Keratinocyte (primary cell): Measurements from ENCODE around the gene ZCCHC3. TPM values are rescaled to one million over a fixed set of nuclear protein-coding genes. Genes with fewer than 3 reads are reported as not detected.

Experiments
- DNase-seq: peaks from one replicate; pipeline ENCODE4 v3.0.0-alpha.2; 2011; ENCODE audit warnings: low read depth, missing footprints, low spot score
- FAIRE-seq: peaks from 2 replicates; lab custom pipeline; 2011; peaks lifted over from hg19 to GRCh38; lab: Jason Lieb, UNC
- H2AFZ ChIP-seq: 2 replicates; pipeline ENCODE4 v1.6.0; 2012; ENCODE audit warnings: low read length, control low read depth, inconsistent platforms; ENCODE audit not compliant: control insufficient read depth
- H3K27ac ChIP-seq: 2 replicates; pipeline ENCODE4 v1.5.1; 2011; ENCODE audit warnings: low read length; ENCODE audit not compliant: control insufficient read depth, insufficient read depth
- H3K27me3 ChIP-seq: 3 replicates; pipeline ENCODE4 v1.6.0; 2011; ENCODE audit warnings: low read length; ENCODE audit not compliant: control insufficient read depth, insufficient read depth; ENCODE audit errors: extremely low read depth
- H3K36me3 ChIP-seq, 2 experiments: 2 replicates in 1 of 2; 3 replicates in 1 of 2; pipeline ENCODE4 v1.5.1; 2011; ENCODE audit warnings: low read length in 2 of 2, mild to moderate bottlenecking in 1 of 2; ENCODE audit not compliant: control insufficient read depth in 2 of 2, insufficient read depth in 2 of 2; ENCODE audit errors: extremely low read depth in 1 of 2
- H3K4me1 ChIP-seq: 3 replicates; pipeline ENCODE4 v1.5.1; 2011; ENCODE audit warnings: low read length; ENCODE audit not compliant: control insufficient read depth, insufficient read depth; ENCODE audit errors: extremely low read depth
- H3K4me2 ChIP-seq: 3 replicates; pipeline ENCODE4 v1.6.0; 2011; ENCODE audit warnings: low read depth, low read length; ENCODE audit not compliant: control insufficient read depth, insufficient read depth; ENCODE audit errors: extremely low read depth
- H3K4me3 ChIP-seq, 3 experiments: fragments of 200-600 bp in 1 of 3; sonication (generic) in 1 of 3; 2 replicates in 2 of 3; 3 replicates in 1 of 3; pipeline ENCODE4 v1.5.1; 2011 to 2016; ENCODE audit warnings: low read length in 3 of 3, mild to moderate bottlenecking in 3 of 3, control low read depth in 2 of 3, inconsistent platforms in 1 of 3, low read depth in 1 of 3, mixed read lengths in 1 of 3, mixed run types in 1 of 3, moderate library complexity in 1 of 3; ENCODE audit not compliant: control insufficient read depth in 2 of 3, insufficient read depth in 2 of 3; ENCODE audit errors: extremely low read depth in 1 of 3
- H3K79me2 ChIP-seq: 2 replicates; pipeline ENCODE4 v1.6.0; 2012; ENCODE audit warnings: low read length; ENCODE audit not compliant: control insufficient read depth, insufficient read depth
- H3K9ac ChIP-seq: 3 replicates; pipeline ENCODE4 v1.6.0; 2011; ENCODE audit warnings: low read length; ENCODE audit not compliant: control insufficient read depth, insufficient read depth; ENCODE audit errors: extremely low read depth
- H3K9me1 ChIP-seq: 3 replicates; pipeline ENCODE4 v1.6.0; 2011; ENCODE audit warnings: low read length; ENCODE audit not compliant: control insufficient read depth, insufficient read depth; ENCODE audit errors: extremely low read depth
- H3K9me3 ChIP-seq: 2 replicates; pipeline ENCODE4 v1.5.1; 2012; ENCODE audit warnings: low read depth, low read length; ENCODE audit not compliant: control insufficient read depth
- H4K20me1 ChIP-seq: 3 replicates; pipeline ENCODE4 v1.6.0; 2011; ENCODE audit warnings: low read length; ENCODE audit not compliant: control insufficient read depth, insufficient read depth; ENCODE audit errors: extremely low read depth
- CTCF ChIP-seq, 3 experiments: IDR thresholded peaks in 1 of 3; conservative IDR thresholded peaks in 1 of 3; optimal IDR thresholded peaks in 1 of 3; 2 replicates in 2 of 3; 3 replicates in 1 of 3; pipeline versions ENCODE3 to v1.5.1; 2011; ENCODE audit warnings: low read length in 3 of 3, mild to moderate bottlenecking in 3 of 3, moderate library complexity in 2 of 3, control low read depth in 1 of 3, inconsistent platforms in 1 of 3; ENCODE audit not compliant: insufficient read depth in 2 of 3; ENCODE audit errors: extremely low read depth in 1 of 3
- EZH2 ChIP-seq: IDR thresholded peaks from one replicate; pipeline ENCODE4 v1.6.1; 2012; ENCODE audit warnings: inconsistent platforms, mild to moderate bottlenecking, low read length, moderate library complexity
- dilution Hi-C: fragments of 300-500 bp; cut with MboI; formaldehyde crosslinking; loops from one replicate; pipeline ENCODE4 v1.7.0; 2020; ENCODE audit warnings: low sequenced_read_pairs; ENCODE audit not compliant: extremely low pct_ligation_motif_present
- polyA plus RNA-seq, 5 experiments: library from polyadenylated mRNA; depleted of rRNA in 3 of 5; stranded (reverse) in 3 of 5; stranded (forward) in 1 of 5; unstranded in 1 of 5; fragments of >200 nt; gene quantifications; 1 replicate in 1 of 5; 2 replicates in 3 of 5; 3 replicates in 1 of 5; pipeline versions ENCODE4 v1.2.1 to v1.2.3, GENCODE V29; 2011 to 2012; ENCODE audit warnings: missing spikeins in 2 of 5, low read depth in 1 of 5, low replicate concordance in 1 of 5

ZCCHC3 gene
- polyA plus RNA-seq, 1 donor (not counting 4 experiments of a cell fraction or from before 2014, with no cell fraction given), result 5.7 TPM

GRCh38 chr20:259981-260380 lies 37.4 kb upstream of the ZCCHC3 start:
- no peaks in the 10 kb centered on the region for H3K4me1 ChIP-seq
- H3K4me2 ChIP-seq, result no peak overlapping the region
- H4K20me1 ChIP-seq, result no peaks in the 10 kb centered on the region
- peaks cover 21% of the 10 kb centered on the region for H3K27me3 ChIP-seq
- DNase-seq (no peak), FAIRE-seq (no peak)
- no peak overlapping the region for H3K9ac ChIP-seq
- dilution Hi-C loops, result no loop called here
- H3K9me1 ChIP-seq, result no peaks in the 10 kb centered on the region
- H3K36me3 ChIP-seq, result no peaks in the 10 kb centered on the region
- H2AFZ ChIP-seq, result no peak overlapping the region
- H3K4me3 ChIP-seq, result no peak overlapping the region
- TF ChIP-seq EZH2, result no peak
- no peak for TF ChIP-seq CTCF (optimal IDR thresholded peaks at IDR 0.05 in 1 of 3, IDR thresholded peaks at IDR 0.05 in 1 of 3, conservative IDR thresholded peaks at IDR 0.05 in 1 of 3; ENCODE audit: extremely low read depth in 1 of 3, insufficient read depth in 2 of 3, low read length in 3 of 3)
- H3K9me3 ChIP-seq, result no peaks in the 10 kb centered on the region
- H3K27ac ChIP-seq, result no peak overlapping the region
- no peaks in the 10 kb centered on the region for H3K79me2 ChIP-seq

GRCh38 chr20:263701-264100 lies 33.7 kb upstream of the ZCCHC3 start:
- no peak for TF ChIP-seq CTCF (optimal IDR thresholded peaks at IDR 0.05 in 1 of 3, IDR thresholded peaks at IDR 0.05 in 1 of 3, conservative IDR thresholded peaks at IDR 0.05 in 1 of 3; ENCODE audit: extremely low read depth in 1 of 3, insufficient read depth in 2 of 3, low read length in 3 of 3)
- TF ChIP-seq EZH2, result no peak
- Histone ChIP-seq H3K79me2 (no peaks in the 10 kb centered on the region), H2AFZ (no peak overlapping the region), H3K36me3 (no peaks in the 10 kb centered on the region), H4K20me1 (no peaks in the 10 kb centered on the region), H3K4me1 (peaks cover 3% of the 10 kb centered on the region), H3K4me3 (no peak overlapping the region), H3K9me1 (no peaks in the 10 kb centered on the region), H3K4me2 (no peak overlapping the region), H3K27me3 (peaks cover 15% of the 10 kb centered on the region), H3K27ac (no peak overlapping the region), H3K9me3 (no peaks in the 10 kb centered on the region), H3K9ac (no peak overlapping the region)
- FAIRE-seq (no peak), DNase-seq (no peak)
- dilution Hi-C loops, result no loop called here
